HUES6 (cell line): Measurements from ENCODE around the gene CCDC178.

ENCODE experiments used
- H3K27ac ChIP-seq: 2 replicates; pipeline ENCODE4 v1.7.0; 2013; ENCODE audit warnings: low read depth, mild to moderate bottlenecking, low read length, inconsistent platforms
- H3K27me3 ChIP-seq: 2 replicates; pipeline ENCODE4 v1.6.1; 2013; ENCODE audit warnings: low read length; ENCODE audit not compliant: control insufficient read depth, insufficient read depth
- H3K36me3 ChIP-seq: 2 replicates; pipeline ENCODE4 v1.6.1; 2013; ENCODE audit warnings: low read length; ENCODE audit not compliant: control insufficient read depth, insufficient read depth
- H3K4me1 ChIP-seq: 2 replicates; pipeline ENCODE4 v1.6.1; 2013; ENCODE audit warnings: low read length; ENCODE audit not compliant: control insufficient read depth, insufficient read depth
- H3K4me3 ChIP-seq: 2 replicates; pipeline ENCODE4 v1.5.1; 2013; ENCODE audit warnings: low read depth, low read length
- H3K9ac ChIP-seq: one replicate; pipeline ENCODE4 v1.6.1; 2013; ENCODE audit warnings: mild to moderate bottlenecking, low read length
- H3K9me3 ChIP-seq: 2 replicates; pipeline ENCODE4 v1.6.1; 2013; ENCODE audit warnings: low read depth, low read length; ENCODE audit not compliant: control insufficient read depth, insufficient read depth

Gene CCDC178

DNA sequence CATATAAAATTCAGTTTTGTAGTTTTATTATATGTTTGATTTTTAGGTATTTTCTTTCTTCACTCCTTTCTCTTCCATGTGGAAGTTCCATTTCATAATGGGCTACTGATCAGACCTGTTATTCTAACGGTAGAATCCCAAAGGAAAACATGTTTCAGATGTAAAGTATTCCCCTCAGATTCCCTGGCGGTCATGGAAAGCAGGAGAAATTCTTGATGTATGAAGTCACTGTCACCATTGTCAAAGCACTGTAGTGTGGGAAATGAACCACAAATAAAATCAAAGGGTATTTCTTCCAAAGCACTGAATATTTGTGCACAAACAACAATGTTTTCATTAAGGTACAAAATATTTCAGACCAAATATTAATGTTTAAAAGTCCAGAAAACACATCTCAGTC, 430.4 kb downstream of the CCDC178 start:
- Histone ChIP-seq H3K9me3 (no peaks in the 10 kb centered on the region), H3K27ac (no peak overlapping the region), H3K4me1 (peaks cover 18% of the 10 kb centered on the region), H3K9ac (no peak overlapping the region), H3K4me3 (no peak overlapping the region), H3K36me3 (no peaks in the 10 kb centered on the region), H3K27me3 (no peaks in the 10 kb centered on the region)

DNA sequence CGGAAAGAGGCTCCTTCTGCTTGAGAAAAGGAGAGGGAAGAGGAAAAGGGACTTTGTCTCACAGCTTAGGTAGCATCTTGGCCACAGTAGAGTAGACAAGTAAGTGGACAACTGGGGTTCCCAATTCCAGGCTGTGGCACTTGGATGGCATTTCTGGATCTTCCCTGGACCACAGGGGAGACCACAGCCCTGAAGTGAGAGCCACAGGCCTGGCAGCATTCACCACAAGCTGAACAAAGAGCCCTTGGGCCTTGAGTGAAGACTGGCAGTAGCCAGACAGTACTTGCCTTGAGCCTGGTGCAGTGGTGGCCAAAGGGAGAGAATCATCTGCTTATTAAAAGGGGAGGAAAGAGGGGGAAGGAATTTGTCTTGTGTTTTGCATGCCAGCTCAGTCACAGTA, 441.6 kb downstream of the CCDC178 start:
- H3K9ac ChIP-seq: no peak overlapping the region
- no peaks in the 10 kb centered on the region for H3K9me3 ChIP-seq
- H3K4me1 ChIP-seq: no peaks in the 10 kb centered on the region
- no peak overlapping the region for H3K4me3 ChIP-seq
- no peak overlapping the region for H3K27ac ChIP-seq
- no peaks in the 10 kb centered on the region for H3K27me3 ChIP-seq
- H3K36me3 ChIP-seq: no peaks in the 10 kb centered on the region

DNA sequence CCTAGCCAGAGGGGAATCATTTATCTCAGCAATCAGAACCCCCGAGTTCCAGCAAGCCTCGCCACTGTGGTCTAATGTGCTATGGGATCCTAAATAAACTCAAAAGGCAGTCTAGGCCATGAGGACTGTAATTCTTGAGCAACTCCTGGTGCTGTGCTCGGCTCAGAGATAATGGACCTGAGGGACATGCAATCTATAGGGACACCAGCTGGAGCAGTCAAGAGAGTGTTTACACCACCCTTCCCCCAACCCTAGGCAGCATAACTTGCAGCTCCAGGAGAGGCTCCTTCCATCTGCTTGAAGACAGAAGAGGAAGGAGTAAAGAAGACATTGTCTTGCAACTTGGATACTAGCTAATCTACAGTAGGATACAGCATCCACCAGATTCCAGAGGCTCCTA, 442.2 kb downstream of the CCDC178 start:
- Histone ChIP-seq H3K27ac (no peak overlapping the region), H3K4me3 (no peak overlapping the region), H3K4me1 (no peaks in the 10 kb centered on the region)

DNA sequence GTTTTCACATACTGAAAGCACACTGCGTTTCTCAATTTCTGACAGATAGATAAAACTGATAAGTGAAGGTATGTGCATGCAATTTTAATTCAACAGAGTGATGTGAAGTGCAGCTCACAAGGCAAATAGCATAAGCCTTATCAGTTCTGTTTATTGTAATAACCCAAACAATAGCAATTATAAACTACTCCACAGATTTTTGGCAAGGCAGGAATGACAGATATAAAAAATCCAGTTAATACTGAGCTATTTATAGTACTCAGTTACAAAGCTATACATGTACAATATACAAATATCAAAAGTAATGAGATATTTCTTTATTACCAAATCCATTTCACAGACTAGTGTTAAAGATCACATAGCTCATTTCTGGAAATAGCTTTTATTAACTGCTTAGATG, 456.8 kb downstream of the CCDC178 start:
- Histone ChIP-seq H3K4me1 (no peaks in the 10 kb centered on the region), H3K9me3 (no peaks in the 10 kb centered on the region), H3K27ac (no peak overlapping the region), H3K4me3 (no peak overlapping the region), H3K36me3 (no peaks in the 10 kb centered on the region), H3K27me3 (no peaks in the 10 kb centered on the region), H3K9ac (no peak overlapping the region)

More for the DNA sequence above, 442.2 kb downstream of the CCDC178 start:
- H3K9ac ChIP-seq: no peak overlapping the region
- no peaks in the 10 kb centered on the region for H3K9me3 ChIP-seq
- H3K27me3 ChIP-seq: no peaks in the 10 kb centered on the region
- no peaks in the 10 kb centered on the region for H3K36me3 ChIP-seq

DNA sequence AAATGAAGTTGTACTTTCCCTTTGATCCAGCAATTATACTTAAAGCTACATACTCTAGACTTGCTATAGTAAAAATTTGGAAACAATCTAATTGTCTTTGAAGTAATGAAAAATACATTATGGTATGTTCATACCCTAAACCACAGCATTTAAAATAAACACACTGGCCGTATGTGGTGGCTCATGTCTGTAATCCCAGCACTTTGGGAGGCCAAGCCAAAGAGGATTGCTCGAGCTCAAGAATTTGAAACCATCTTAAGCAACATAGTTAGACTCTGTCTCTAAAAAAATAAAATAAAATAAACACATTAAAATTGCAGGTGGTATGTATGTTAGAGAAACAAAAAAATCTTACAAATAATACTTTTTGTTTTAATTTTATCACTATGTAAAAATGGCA, 459.6 kb downstream of the CCDC178 start:
- H3K27me3 ChIP-seq: no peaks in the 10 kb centered on the region
- H3K9me3 ChIP-seq: no peaks in the 10 kb centered on the region
- H3K36me3 ChIP-seq: no peaks in the 10 kb centered on the region
- H3K9ac ChIP-seq: no peak overlapping the region
- H3K27ac ChIP-seq: no peak overlapping the region
- H3K4me1 ChIP-seq: no peaks in the 10 kb centered on the region
- H3K4me3 ChIP-seq: no peak overlapping the region

DNA sequence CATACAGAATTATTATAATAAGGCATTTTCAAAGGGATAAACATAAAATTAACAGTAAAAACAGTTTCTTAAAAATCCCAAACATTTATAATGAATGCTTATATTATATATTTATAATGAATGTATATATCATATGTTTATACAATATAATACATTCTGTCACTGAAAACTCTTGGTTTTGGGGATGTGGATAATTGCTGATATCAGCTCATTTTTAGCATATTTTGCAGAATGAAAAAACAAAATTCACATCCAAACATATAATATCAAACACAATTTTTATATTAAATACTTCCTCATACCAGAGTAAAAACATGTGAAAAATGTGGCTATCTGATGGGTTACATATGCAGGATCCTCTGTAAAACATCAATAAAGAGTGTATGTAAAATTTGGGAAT, 465.0 kb downstream of the CCDC178 start:
- no peaks in the 10 kb centered on the region for H3K9me3 ChIP-seq
- H3K27me3 ChIP-seq: no peaks in the 10 kb centered on the region
- no peaks in the 10 kb centered on the region for H3K4me1 ChIP-seq
- H3K9ac ChIP-seq: no peak overlapping the region
- H3K36me3 ChIP-seq: no peaks in the 10 kb centered on the region
- H3K27ac ChIP-seq: no peak overlapping the region
- no peak overlapping the region for H3K4me3 ChIP-seq

DNA sequence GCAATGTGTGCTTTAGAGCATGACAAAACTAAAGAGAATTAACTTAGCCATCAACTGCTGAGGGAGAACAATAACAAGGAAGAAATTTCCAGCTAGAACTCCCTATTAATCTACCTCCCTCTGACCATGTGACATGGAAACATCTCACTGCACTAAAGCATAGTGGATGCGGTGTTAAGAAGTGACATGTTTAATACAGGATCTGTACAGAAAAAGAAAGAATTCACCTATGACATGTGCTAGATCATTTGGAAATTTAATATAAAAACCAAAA, 465.4 kb downstream of the CCDC178 start:
- Histone ChIP-seq H3K27ac (no peak overlapping the region), H3K9ac (no peak overlapping the region), H3K36me3 (no peaks in the 10 kb centered on the region), H3K4me3 (no peak overlapping the region), H3K27me3 (no peaks in the 10 kb centered on the region), H3K4me1 (no peaks in the 10 kb centered on the region), H3K9me3 (no peaks in the 10 kb centered on the region)

DNA sequence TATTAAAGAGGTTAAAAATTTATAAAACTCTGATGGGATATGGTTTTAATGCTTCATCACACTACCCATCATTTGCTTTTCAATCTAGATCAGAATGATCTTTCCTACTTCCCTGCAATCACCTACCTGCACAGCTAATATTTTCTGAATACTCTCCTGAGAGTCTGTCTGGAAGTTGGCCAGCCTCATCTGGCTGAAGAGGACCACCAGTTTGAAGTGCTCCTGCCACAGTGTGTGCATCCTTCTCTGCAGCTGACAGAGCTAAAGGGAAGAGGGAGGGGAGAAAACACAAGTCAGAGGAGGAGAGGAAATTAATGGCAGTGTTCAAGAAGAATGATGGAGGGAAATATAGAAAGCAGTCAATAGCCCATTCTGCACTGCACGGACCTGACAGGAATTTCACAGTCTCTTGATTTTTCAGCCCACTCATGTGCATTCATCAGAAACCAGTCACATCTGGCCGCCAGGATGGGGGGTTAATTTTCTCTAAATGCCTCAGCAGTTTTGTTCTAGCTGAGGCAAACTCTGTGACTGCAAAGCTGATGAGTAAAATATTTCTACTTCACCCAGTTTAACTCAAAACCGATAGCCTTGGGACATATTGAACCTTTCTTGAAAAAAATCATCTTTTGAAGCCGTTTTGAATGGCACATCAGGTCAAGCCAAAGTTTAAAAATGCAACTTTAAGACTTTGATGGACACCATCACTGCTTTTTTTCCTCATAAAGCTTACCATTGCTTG, 465.9 kb downstream of the CCDC178 start:
- H3K27me3 ChIP-seq: no peaks in the 10 kb centered on the region
- H3K4me3 ChIP-seq: no peak overlapping the region
- no peaks in the 10 kb centered on the region for H3K9me3 ChIP-seq
- H3K4me1 ChIP-seq: no peaks in the 10 kb centered on the region
- H3K36me3 ChIP-seq: no peaks in the 10 kb centered on the region
- H3K27ac ChIP-seq: no peak overlapping the region
- H3K9ac ChIP-seq: no peak overlapping the region

DNA sequence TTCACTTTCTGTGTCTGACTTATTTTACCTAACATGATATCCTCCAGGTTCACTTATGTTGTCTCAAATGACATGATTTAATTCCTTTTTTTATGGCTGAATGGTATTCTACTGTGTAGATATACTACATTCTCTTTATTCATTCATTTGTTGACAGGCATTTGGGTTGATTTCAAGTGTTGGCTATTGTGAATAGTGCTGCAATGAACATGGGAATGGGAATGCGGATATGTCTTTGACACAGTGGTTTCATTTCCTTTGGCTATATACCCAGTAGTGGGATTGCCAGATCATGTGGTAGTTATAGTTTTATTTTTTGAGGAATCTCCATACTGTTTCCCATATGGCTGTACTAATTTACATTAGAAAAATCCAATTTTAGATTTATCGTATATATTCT, 472.3 kb downstream of the CCDC178 start:
- H3K36me3 ChIP-seq: no peaks in the 10 kb centered on the region
- no peak overlapping the region for H3K9ac ChIP-seq
- no peak overlapping the region for H3K27ac ChIP-seq
- H3K27me3 ChIP-seq: no peaks in the 10 kb centered on the region
- no peak overlapping the region for H3K4me3 ChIP-seq
- H3K9me3 ChIP-seq: no peaks in the 10 kb centered on the region
- no peaks in the 10 kb centered on the region for H3K4me1 ChIP-seq

DNA sequence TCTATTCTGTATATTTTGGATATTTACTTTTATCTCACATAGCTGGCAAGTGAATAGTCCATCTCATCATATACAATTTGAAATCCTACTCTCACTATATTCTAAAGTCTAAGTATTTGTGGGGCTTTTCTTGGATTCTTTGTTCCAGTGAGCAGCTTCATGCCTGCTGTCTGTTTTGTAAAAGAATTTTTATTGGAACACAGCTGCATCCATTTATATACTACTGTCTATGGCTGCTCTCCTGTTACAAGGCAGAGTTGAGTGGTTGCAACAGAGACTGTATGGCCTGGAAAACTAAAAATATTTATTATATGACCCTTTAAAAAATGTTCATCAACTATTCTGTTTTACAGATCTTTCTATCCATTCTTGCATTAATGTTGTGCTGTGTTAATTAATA, 474.4 kb downstream of the CCDC178 start:
- Histone ChIP-seq H3K27me3 (no peaks in the 10 kb centered on the region), H3K4me3 (no peak overlapping the region), H3K9me3 (no peaks in the 10 kb centered on the region), H3K36me3 (no peaks in the 10 kb centered on the region), H3K9ac (no peak overlapping the region), H3K4me1 (no peaks in the 10 kb centered on the region), H3K27ac (no peak overlapping the region)

DNA sequence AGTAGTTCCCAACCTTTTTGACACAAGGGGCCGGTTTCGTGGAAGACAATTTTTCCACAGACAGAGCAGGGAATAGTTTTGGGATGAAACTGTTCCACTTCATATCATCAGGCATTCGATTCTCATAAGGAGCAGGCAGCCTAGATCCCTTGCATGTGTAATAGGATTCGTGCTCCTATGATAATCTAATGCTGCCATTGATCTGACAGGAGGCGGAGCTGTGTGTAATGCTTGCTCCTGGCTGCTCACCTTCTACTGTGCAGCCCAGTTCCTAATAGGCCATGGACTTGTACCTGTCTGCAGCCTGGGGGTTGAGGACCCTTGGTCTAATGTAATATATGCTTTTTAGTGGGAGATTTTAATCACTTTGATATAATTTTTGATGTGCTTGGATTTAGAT, 479.0 kb downstream of the CCDC178 start:
- no peaks in the 10 kb centered on the region for H3K4me1 ChIP-seq
- H3K27me3 ChIP-seq: no peaks in the 10 kb centered on the region
- H3K4me3 ChIP-seq: no peak overlapping the region
- H3K27ac ChIP-seq: no peak overlapping the region
- H3K9me3 ChIP-seq: no peaks in the 10 kb centered on the region
- H3K9ac ChIP-seq: no peak overlapping the region
- no peaks in the 10 kb centered on the region for H3K36me3 ChIP-seq

DNA sequence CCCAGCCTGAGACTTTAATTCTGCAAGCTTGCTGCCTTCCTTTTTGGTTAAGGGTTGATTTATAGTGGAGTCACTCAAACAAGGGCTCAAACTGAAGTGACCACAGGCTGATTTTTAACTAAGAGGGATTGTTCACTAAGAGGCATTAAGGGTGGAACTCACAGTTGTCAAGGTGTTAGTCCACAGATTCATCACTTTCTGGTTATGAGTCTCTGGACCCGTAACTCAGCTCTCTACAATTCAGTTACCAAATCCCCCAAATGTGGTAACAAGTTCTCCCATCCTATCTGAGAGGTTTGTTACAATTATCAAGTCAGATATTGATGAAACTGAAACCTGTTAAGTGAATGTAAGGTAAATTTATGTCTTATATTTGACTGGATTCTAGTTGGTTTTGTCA, 481.8 kb downstream of the CCDC178 start:
- H3K4me3 ChIP-seq: no peak overlapping the region
- no peaks in the 10 kb centered on the region for H3K27me3 ChIP-seq
- no peaks in the 10 kb centered on the region for H3K4me1 ChIP-seq
- no peaks in the 10 kb centered on the region for H3K36me3 ChIP-seq
- H3K9me3 ChIP-seq: no peaks in the 10 kb centered on the region
- no peak overlapping the region for H3K27ac ChIP-seq
- H3K9ac ChIP-seq: no peak overlapping the region
